ENCODE results near the gene PAXIP1. TPM values are rescaled to one million over a fixed set of nuclear protein-coding genes. Genes with fewer than 3 reads are reported as not detected.

PAXIP1 gene
- total and polyA plus RNA-seq, 2 donors (not counting 1 experiment from before 2014, with no cell fraction given) = 5.8 to 6.4 TPM

- Histone ChIP-seq H3K4me1 (ENCODE audit: control insufficient read depth, extremely low read depth, insufficient read depth, low read length) (no peaks in the 10 kb centered on the region), H2AFZ (ENCODE audit: low read length) (no peak overlapping the region), H3K79me2 (ENCODE audit: control insufficient read depth, insufficient read depth, low read length) (no peaks in the 10 kb centered on the region), H3K36me3 (ENCODE audit: control insufficient read depth, insufficient read depth, low read length) (no peaks in the 10 kb centered on the region), H4K20me1 (ENCODE audit: control insufficient read depth, extremely low read depth, insufficient read depth, low read length) (no peaks in the 10 kb centered on the region), H3K9me3 (ENCODE audit: control insufficient read depth, insufficient read depth, low read depth, low read length) (no peaks in the 10 kb centered on the region), H3K4me3 (replicated peaks in 1 of 4; ENCODE audit: control extremely low read depth in 1 of 4, insufficient read depth in 1 of 4, low read depth in 3 of 4, low read length in 4 of 4) (no peak overlapping the region), H3K4me2 (ENCODE audit: extremely low read depth, insufficient read depth, low read length) (no peak overlapping the region), H3K27me3 (ENCODE audit: control insufficient read depth, insufficient read depth, low read length) (no peaks in the 10 kb centered on the region), H3K9ac (ENCODE audit: insufficient read depth, low read length) (no peak overlapping the region), H3K27ac (ENCODE audit: insufficient read depth, low read length) (no peak overlapping the region)
- TF ChIP-seq EZH2 (IDR thresholded peaks at IDR 0.05; ENCODE audit: low read length, missing control alignments) (no peak), CTCF (conservative IDR thresholded peaks at IDR 0.05 in 1 of 2, IDR thresholded peaks at IDR 0.05 in 1 of 2; ENCODE audit: low read depth in 1 of 2, low read length in 2 of 2) (no peak)
- no peak for DNase-seq (ENCODE audit: low read depth in 2 of 2)
Measured at GRCh38 chr7:154987571-154987970, 15.4 kb downstream of the PAXIP1 start.

DNA sequence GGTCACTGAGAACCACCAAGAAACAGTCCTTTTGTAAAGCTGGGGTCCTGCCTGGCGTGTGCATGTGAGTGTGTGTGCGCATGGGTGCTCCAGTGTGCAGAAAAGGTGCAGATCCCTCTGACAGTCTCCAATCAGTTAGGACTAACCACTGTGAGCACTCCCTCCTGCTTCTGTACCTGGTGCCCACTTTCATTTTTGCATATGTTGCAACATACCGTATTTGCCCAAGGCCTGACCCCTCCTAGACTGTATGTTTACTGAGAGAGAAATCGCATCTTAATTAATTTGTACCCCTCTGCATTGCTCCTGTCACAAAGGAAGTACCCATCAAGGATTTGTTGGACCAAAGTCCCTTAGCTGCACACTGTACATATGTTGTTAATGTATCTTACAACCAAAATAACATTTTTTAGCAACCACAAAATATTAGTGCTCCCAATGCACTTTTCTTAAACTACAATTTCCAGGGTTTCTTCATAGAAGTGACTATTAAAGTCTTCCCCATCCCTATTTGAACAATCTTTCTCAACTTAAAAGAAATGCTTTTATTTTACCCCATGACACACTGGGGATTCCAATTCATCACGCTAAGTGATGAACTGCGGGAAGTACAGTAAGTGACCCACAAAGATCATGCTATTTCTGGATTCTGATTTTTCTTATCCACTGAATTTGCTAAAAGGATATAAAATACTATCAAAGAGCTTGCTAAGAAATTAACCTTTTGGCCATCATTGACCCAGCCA, 16.6 kb downstream of the PAXIP1 start:
- no peaks in the 10 kb centered on the region for H3K4me1 ChIP-seq (ENCODE audit: control insufficient read depth, extremely low read depth, insufficient read depth, low read length)
- H3K9ac ChIP-seq (ENCODE audit: insufficient read depth, low read length) = no peak overlapping the region
- no peaks in the 10 kb centered on the region for H3K27me3 ChIP-seq (ENCODE audit: control insufficient read depth, insufficient read depth, low read length)
- H3K4me3 ChIP-seq (replicated peaks in 1 of 4; ENCODE audit: control extremely low read depth in 1 of 4, insufficient read depth in 1 of 4, low read depth in 3 of 4, low read length in 4 of 4) = no peak overlapping the region
- TF ChIP-seq CTCF (conservative IDR thresholded peaks at IDR 0.05 in 1 of 2, IDR thresholded peaks at IDR 0.05 in 1 of 2; ENCODE audit: low read depth in 1 of 2, low read length in 2 of 2) = no peak
- TF ChIP-seq EZH2 (IDR thresholded peaks at IDR 0.05; ENCODE audit: low read length, missing control alignments) = no peak
- no peaks in the 10 kb centered on the region for H3K79me2 ChIP-seq (ENCODE audit: control insufficient read depth, insufficient read depth, low read length)
- no peak overlapping the region for H3K27ac ChIP-seq (ENCODE audit: insufficient read depth, low read length)
- no peak overlapping the region for H3K4me2 ChIP-seq (ENCODE audit: extremely low read depth, insufficient read depth, low read length)
- H3K9me3 ChIP-seq (ENCODE audit: control insufficient read depth, insufficient read depth, low read depth, low read length) = no peaks in the 10 kb centered on the region
- H3K36me3 ChIP-seq (ENCODE audit: control insufficient read depth, insufficient read depth, low read length) = no peaks in the 10 kb centered on the region
- no peak overlapping the region for H2AFZ ChIP-seq (ENCODE audit: low read length)
- DNase-seq (ENCODE audit: low read depth in 2 of 2) = no peak
- H4K20me1 ChIP-seq (ENCODE audit: control insufficient read depth, extremely low read depth, insufficient read depth, low read length) = no peaks in the 10 kb centered on the region

DNA sequence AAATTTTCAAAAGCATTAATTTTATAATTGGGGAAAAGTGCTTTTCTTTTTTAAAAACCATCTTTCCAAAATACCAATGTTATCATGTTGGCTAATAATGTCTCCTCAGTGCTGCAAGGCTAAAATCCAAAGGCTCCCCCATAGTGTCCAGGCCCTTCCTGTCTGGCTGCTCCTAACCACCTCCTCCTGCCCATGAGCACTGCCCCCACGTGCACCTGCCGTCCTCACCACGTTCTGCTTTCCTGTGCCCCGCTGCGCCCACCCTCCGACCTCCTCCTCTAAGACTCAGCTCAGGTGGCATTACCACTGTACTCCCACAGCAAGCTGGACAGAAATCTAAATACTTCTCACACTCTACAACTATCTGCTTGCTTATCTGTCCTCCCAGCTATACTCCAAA, 17.7 kb downstream of the PAXIP1 start:
- Histone ChIP-seq H2AFZ (ENCODE audit: low read length) (no peak overlapping the region), H3K36me3 (ENCODE audit: control insufficient read depth, insufficient read depth, low read length) (no peaks in the 10 kb centered on the region), H3K9me3 (ENCODE audit: control insufficient read depth, insufficient read depth, low read depth, low read length) (no peaks in the 10 kb centered on the region), H3K27me3 (ENCODE audit: control insufficient read depth, insufficient read depth, low read length) (no peaks in the 10 kb centered on the region), H3K4me1 (ENCODE audit: control insufficient read depth, extremely low read depth, insufficient read depth, low read length) (no peaks in the 10 kb centered on the region), H3K27ac (ENCODE audit: insufficient read depth, low read length) (no peak overlapping the region), H4K20me1 (ENCODE audit: control insufficient read depth, extremely low read depth, insufficient read depth, low read length) (no peaks in the 10 kb centered on the region), H3K79me2 (ENCODE audit: control insufficient read depth, insufficient read depth, low read length) (no peaks in the 10 kb centered on the region), H3K4me2 (ENCODE audit: extremely low read depth, insufficient read depth, low read length) (no peak overlapping the region), H3K9ac (ENCODE audit: insufficient read depth, low read length) (no peak overlapping the region), H3K4me3 (replicated peaks in 1 of 4; ENCODE audit: control extremely low read depth in 1 of 4, insufficient read depth in 1 of 4, low read depth in 3 of 4, low read length in 4 of 4) (no peak overlapping the region)
- DNase-seq (ENCODE audit: low read depth in 2 of 2) = no peak
- TF ChIP-seq EZH2 (IDR thresholded peaks at IDR 0.05; ENCODE audit: low read length, missing control alignments) = no peak
- TF ChIP-seq CTCF (conservative IDR thresholded peaks at IDR 0.05 in 1 of 2, IDR thresholded peaks at IDR 0.05 in 1 of 2; ENCODE audit: low read depth in 1 of 2, low read length in 2 of 2) = no peak
